PC-3 (cell line): ENCODE data around the gene PDS5B. TPM values are rescaled to one million over a fixed set of nuclear protein-coding genes. Genes with fewer than 3 reads are reported as not detected.
A peak's percentile ranks its signal among the peaks of the same experiment; 100 is the strongest.

ENCODE experiments used
- ATAC-seq: fragments of 200-7000 bp; cut with Tn5 transposase; 2 replicates; pipeline ENCODE4 v1.9.1; 2020; ENCODE audit warnings: mild to moderate bottlenecking, moderate library complexity
- BruUV-seq: library from RNA; stranded (reverse); fragments of 400-500 nt; replicated peaks from 2 replicates; lab custom pipeline; 2021; lab: Mats Ljungman, UMichigan
- CTCF ChIA-PET: fragments of 300-600 bp; sonication (Branson Sonifier 250); formaldehyde crosslinking; loops from one replicate; lab custom pipeline; 2022; ENCODE audit warnings: antibody characterized with exemption; lab: Charles Lee
- POLR2A ChIA-PET: fragments of 300-600 bp; sonication (Branson Sonifier 250); formaldehyde crosslinking; loops from one replicate; lab custom pipeline; 2022; ENCODE audit warnings: antibody characterized with exemption; ENCODE audit not compliant: unreplicated experiment; lab: Charles Lee
- DNase-seq: peaks from one replicate; pipeline ENCODE4 v3.0.0-alpha.2; 2015
- H2AFZ ChIP-seq: fragments of 300-600 bp; sonication (generic); 2 replicates; pipeline ENCODE4 v1.6.0; 2016; ENCODE audit warnings: antibody characterized with exemption, low read length
- H3F3A ChIP-seq: fragments of 300-600 bp; sonication (generic); one replicate; pipeline ENCODE4 v1.6.0; 2017; ENCODE audit warnings: antibody characterized with exemption, low read length, control low read depth, mild to moderate bottlenecking; ENCODE audit not compliant: unreplicated experiment
- H3K27ac ChIP-seq: fragments of 300-600 bp; sonication (generic); 2 replicates; pipeline ENCODE4 v1.5.1; 2016; ENCODE audit warnings: mild to moderate bottlenecking, low read length
- H3K27me3 ChIP-seq: fragments of 300-600 bp; sonication (generic); 2 replicates; pipeline ENCODE4 v1.6.1; 2016; ENCODE audit warnings: low read length, mixed read lengths
- H3K36me3 ChIP-seq: fragments of 300-600 bp; sonication (generic); 2 replicates; pipeline ENCODE4 v1.6.1; 2016; ENCODE audit warnings: low read depth, mixed run types, low read length, mixed read lengths
- H3K4me1 ChIP-seq: fragments of 300-600 bp; sonication (generic); 2 replicates; pipeline ENCODE4 v1.5.1; 2016; ENCODE audit warnings: low read length; ENCODE audit not compliant: insufficient read depth
- H3K4me2 ChIP-seq: fragments of 300-600 bp; sonication (generic); 2 replicates; pipeline ENCODE4 v1.6.0; 2016; ENCODE audit warnings: low read length
- H3K4me3 ChIP-seq: fragments of 300-600 bp; sonication (generic); 2 replicates; pipeline ENCODE4 v1.5.1; 2016; ENCODE audit warnings: mild to moderate bottlenecking, low read length, mixed read lengths
- H3K79me2 ChIP-seq: fragments of 300-600 bp; sonication (generic); 2 replicates; pipeline ENCODE4 v1.6.1; 2017; ENCODE audit warnings: low read length, mixed read lengths
- H3K9ac ChIP-seq: fragments of 300-600 bp; sonication (generic); 2 replicates; pipeline ENCODE4 v1.6.0; 2016; ENCODE audit warnings: mild to moderate bottlenecking, low read length
- H3K9me2 ChIP-seq: fragments of 300-600 bp; sonication (generic); replicated peaks from 2 replicates; pipeline ENCODE4 v1.6.1; 2016; ENCODE audit warnings: mixed run types, low read length, mixed read lengths
- H3K9me3 ChIP-seq: fragments of 300-600 bp; sonication (generic); 2 replicates; pipeline ENCODE4 v1.6.1; 2016; ENCODE audit warnings: low read length, mixed read lengths
- H4K20me1 ChIP-seq: fragments of 300-600 bp; sonication (generic); 2 replicates; pipeline ENCODE4 v1.6.1; 2016; ENCODE audit warnings: low read length, mixed read lengths
- CTCF ChIP-seq: fragments of 300-600 bp; sonication (generic); conservative IDR thresholded peaks from 2 replicates; pipeline ENCODE4 v1.5.1; 2017; ENCODE audit warnings: antibody characterized with exemption, low read depth, mild to moderate bottlenecking, low read length
- EZH2 ChIP-seq: fragments of 300-600 bp; sonication (generic); IDR thresholded peaks from one replicate; pipeline ENCODE4 v1.6.1; 2017; ENCODE audit warnings: antibody characterized with exemption, mild to moderate bottlenecking, low read length; ENCODE audit not compliant: unreplicated experiment
- EZH2phosphoT487 ChIP-seq: fragments of 300-600 bp; sonication (generic); IDR thresholded peaks from 2 replicates; pipeline ENCODE4 v1.6.1; 2018; ENCODE audit warnings: mild to moderate bottlenecking, antibody characterized with exemption, low read length, borderline replicate concordance
- intact Hi-C: fragments of 100-400 bp; cut with micrococcal nuclease; formaldehyde crosslinking; loops from 2 replicates; pipeline ENCODE4 v1.9.0; 2023
- total RNA-seq: library from RNA; depleted of rRNA; stranded (reverse); fragments of >200 nt; gene quantifications from 2 replicates; pipeline ENCODE4 v1.2.3, GENCODE V29; 2014

The PDS5B gene
- total RNA-seq, 1 experiment from 2014 or later = 20.3 TPM

GRCh38 chr13:32823597-32823996 lies 237.3 kb downstream of the PDS5B start:
- no peak overlapping the region for H3K4me3 ChIP-seq
- H3F3A ChIP-seq = no peaks in the 10 kb centered on the region
- no peaks in the 10 kb centered on the region for H4K20me1 ChIP-seq
- peak overlapping the region; percentile 95 for H3K27ac ChIP-seq
- no peak for TF ChIP-seq CTCF
- TF ChIP-seq EZH2 = no peak
- TF ChIP-seq EZH2phosphoT487 = no peak
- ChIA-PET CTCF (no interaction called here), POLR2A (no interaction called here)
- no peak overlapping the region for H2AFZ ChIP-seq
- DNase-seq (no peak), ATAC-seq (no peak)
- no peaks in the 10 kb centered on the region for H3K9me3 ChIP-seq
- H3K9ac ChIP-seq = peak overlapping the region; percentile 63; the same call in 1 of the 2 replicates
- no peaks in the 10 kb centered on the region for H3K36me3 ChIP-seq
- no peak overlapping the region; the same call in 1 of the 2 replicates for H3K4me2 ChIP-seq
- intact Hi-C loops = no loop called here
- no peaks in the 10 kb centered on the region for H3K9me2 ChIP-seq
- BruUV-seq = no TSS peak
- no peaks in the 10 kb centered on the region for H3K27me3 ChIP-seq
- H3K4me1 ChIP-seq = peaks cover 35% of the 10 kb centered on the region
- no peaks in the 10 kb centered on the region for H3K79me2 ChIP-seq

GRCh38 chr13:32824061-32824460 lies 237.8 kb downstream of the PDS5B start:
- Histone ChIP-seq H3K27ac (peak overlapping the region; percentile 95), H2AFZ (peak overlapping the region; percentile 61)
- peak; percentile 3 for ATAC-seq

More at GRCh38 chr13:32824061-32824460, 237.8 kb downstream of the PDS5B start:
- no peaks in the 10 kb centered on the region for H3K36me3 ChIP-seq
- peaks cover 39% of the 10 kb centered on the region for H3K4me1 ChIP-seq
- DNase-seq = no peak
- H4K20me1 ChIP-seq = no peaks in the 10 kb centered on the region
- ChIA-PET POLR2A (no interaction called here), CTCF (interaction anchor here (0.5 kb wide), 1 partner anchor 155 kb away, joined by 4 read pairs; no protein-coding TSS in a partner anchor)
- H3K9ac ChIP-seq = peak overlapping the region; percentile 63
- no peaks in the 10 kb centered on the region for H3K27me3 ChIP-seq
- no peaks in the 10 kb centered on the region for H3F3A ChIP-seq
- intact Hi-C loops = no loop called here
- peak overlapping the region; percentile 37; the same call in 1 of the 2 replicates for H3K4me3 ChIP-seq
- no peaks in the 10 kb centered on the region for H3K79me2 ChIP-seq
- H3K4me2 ChIP-seq = peak overlapping the region; percentile 76
- H3K9me3 ChIP-seq = no peaks in the 10 kb centered on the region
- H3K9me2 ChIP-seq = no peaks in the 10 kb centered on the region
- BruUV-seq = TSS peak; percentile 65
- TF ChIP-seq EZH2phosphoT487 = no peak
- TF ChIP-seq EZH2 = no peak
- no peak for TF ChIP-seq CTCF
